ENCODE data around the gene MIS12.

Gene MIS12

DNA sequence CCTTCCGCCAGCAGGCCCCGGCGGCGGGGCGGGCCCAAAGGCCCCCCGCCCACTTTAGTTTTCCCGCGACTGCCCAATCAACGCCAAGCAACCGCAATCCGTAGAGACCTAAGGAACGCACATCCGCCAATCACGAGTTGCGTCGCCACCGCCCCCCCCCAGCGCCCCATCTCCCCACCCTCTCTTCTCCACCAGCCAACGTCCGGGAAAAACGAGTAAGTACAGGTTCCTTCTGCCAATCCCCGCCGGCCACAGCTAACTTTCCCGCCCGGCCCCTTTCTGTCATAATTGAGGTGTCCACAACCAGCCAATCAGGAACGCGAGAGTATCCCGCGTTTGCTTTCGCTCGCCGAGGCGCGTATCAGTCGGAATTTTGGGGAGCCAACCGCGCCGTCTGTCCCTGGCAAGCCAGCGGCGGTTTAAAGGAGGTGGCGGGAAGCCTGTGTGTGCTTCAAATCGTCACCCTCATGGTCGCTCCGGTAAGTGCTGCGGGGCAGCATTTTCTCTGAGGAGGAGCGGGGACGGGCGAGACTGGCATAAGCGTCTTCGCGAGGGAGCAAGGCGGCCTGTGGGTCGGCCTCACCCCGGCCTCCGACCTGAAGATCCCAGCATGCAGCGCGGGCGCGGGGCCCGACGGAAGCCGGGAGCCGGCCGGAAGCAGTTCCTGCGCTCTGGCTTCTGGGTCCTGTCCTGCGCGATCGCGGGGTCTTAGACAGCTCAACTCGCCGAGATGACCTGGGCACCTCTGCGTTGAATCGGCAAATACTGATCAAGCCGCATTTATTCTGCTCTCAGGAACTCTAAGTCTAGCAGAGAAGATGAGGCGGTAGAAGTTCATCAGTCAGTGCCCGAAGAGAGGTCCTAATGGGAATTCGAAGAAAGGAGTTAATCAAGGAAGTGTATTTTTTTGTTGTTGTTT, at the start of gene MIS12:
MIS12 (plus strand) TSS at position 361 of the 919 bp plus-strand sequence. CDS start 2,297 bp downstream, outside the sequence.
- peak; percentile 99 for DNase-seq

DNA sequence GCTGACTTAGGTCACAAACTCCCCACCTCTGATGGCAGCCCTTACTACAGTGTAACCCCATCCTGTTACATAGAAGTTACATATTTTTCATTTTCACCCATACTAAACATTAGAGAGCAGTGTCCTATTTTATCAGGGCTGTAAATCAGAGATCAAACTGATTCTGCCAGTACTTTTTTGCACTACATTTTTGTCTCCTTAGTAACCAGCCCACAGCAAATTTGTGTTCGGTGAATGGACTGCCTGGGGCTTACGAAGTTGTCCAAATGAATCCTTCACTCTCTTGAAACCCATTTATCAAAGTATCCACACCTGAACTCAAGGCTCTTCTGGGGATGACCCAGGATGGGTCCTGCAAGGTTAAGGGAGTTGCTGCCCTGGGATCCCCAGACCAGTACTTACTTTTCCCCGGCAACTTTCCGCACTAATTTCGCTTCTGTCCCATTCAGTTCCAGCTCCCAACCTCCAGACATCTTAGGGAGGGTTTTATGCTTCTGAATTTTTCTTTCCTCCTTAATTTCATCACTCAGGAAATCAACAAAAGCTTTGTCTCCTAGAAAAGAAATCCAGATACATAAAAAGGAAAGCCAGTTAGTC, 48.5 kb upstream of the MIS12 start:
- DNase-seq: peak; percentile 17

GRCh38 chr17:5438716-5439445, 47.5 kb upstream of the MIS12 start, which contains the start of gene C1QBP:
C1QBP (minus strand) TSS chr17:5439155; CDS start chr17:5439073, 82 bp downstream.
- DNase-seq: peak; percentile 96

- DNase-seq: no peak
These were observed 47.0 kb upstream of the MIS12 start for GRCh38 chr17:5439446-5439764.

DNA sequence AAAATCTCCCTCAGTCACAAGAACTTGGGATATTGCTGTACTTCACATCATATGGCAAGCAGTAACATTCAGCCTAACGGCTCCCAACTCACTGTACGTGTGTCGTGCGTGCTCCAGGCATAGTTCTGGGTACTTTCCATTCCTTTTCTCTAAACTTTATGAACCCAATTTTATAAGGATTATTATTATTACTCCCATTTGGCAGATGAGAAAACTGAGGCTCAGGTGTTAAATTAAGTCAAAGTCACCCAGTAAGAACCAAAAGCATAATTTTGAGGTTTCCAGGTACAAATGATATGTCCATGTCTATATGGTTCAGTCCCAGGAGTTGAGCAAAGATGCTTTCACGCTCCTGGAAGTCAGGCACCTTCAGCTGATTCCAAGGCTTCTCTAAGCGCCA, 42.6 kb upstream of the MIS12 start:
- DNase-seq: no peak

DNA sequence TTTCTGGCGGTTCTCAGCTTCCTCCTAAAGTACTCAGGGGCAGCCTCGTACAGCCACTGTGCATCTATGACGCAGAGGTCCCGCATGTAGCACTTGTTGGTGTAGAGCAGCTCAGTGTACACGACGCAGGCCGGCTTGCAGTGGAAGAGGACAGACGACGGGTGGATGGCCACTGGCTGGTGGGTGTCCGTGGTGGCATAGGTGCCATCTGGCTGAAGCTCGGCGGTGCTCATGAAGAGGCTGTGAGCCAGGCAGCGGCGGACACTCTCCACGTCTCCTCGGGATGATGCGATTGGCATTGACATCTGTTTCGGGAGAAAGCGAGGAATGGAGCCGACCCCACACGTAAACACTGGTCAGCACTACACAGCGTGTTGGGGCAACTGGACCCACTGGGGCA, 42.2 kb upstream of the MIS12 start:
- DNase-seq: no peak

- DNase-seq: no peak
These were observed 39.6 kb upstream of the MIS12 start for GRCh38 chr17:5446786-5447185.

GRCh38 chr17:5464717-5465507, 21.5 kb upstream of the MIS12 start:
- DNase-seq: no peak

- DNase-seq: no peak
These were observed 20.1 kb upstream of the MIS12 start for GRCh38 chr17:5466295-5466694.

GRCh38 chr17:5467416-5467815, 18.9 kb upstream of the MIS12 start:
- no peak for DNase-seq

GRCh38 chr17:5468075-5468473, 18.3 kb upstream of the MIS12 start:
- DNase-seq: no peak

DNA sequence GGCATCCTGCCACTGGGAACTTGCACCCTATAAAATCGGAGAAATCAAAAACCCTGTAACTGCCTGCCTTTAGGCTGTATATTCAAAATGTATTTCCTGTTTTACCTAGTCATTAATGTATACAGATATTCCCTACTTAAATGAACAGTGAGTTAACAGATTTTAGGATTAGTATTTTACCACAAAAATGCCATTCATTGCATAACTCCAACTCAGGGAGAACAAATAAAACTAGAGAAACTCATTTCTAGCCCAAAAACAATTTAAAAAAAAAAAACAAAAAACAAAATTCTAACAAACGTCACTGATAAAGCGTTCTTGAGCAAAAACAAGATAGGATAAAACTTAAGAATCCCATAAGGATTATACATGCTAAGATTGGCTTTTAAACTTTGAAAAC, 13.9 kb upstream of the MIS12 start:
- DNase-seq: no peak

GRCh38 chr17:5473906-5474305, 12.5 kb upstream of the MIS12 start:
- DNase-seq: no peak

DNA sequence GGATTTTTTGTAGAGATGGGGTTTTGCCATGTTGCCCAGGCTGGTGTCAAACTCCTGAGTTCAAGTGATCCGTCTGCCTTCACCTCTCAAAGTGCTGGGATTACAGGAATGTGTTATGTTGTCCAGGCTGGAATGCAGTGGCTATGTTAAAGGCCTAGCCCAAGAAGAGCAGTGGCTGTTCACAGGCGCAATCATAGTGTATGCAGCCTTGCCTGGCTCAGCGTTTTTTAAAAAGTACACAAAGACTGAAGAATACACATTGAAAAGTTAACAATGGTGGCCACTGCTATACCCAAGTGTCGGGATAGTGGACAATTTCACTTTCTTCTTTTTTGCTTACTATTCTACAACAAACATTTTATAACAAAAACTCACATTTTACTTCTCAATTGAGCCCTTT, 7.4 kb upstream of the MIS12 start:
- DNase-seq: no peak

DNA sequence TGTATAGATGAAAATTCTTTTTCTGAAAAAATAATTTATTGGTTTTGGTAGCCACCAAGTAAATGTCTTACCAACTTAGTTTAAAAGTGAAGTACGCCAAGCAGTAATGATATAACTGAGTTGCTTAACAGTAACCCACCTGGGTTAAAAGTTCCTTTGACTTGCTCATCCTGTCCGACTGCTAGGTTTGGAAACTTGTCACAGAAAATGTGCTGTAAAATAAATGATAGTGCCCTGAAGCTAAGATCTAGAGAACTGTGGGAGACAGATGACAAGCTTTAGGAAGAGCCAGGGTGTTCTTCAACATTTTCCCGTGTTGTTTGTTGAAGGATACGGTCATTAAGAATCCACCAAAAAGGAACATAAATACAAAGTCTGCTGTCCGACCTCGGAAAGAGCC, 5.4 kb upstream of the MIS12 start:
- DNase-seq: no peak

- no peak for DNase-seq
These were observed 4.9 kb upstream of the MIS12 start for GRCh38 chr17:5481451-5481850.

DNA sequence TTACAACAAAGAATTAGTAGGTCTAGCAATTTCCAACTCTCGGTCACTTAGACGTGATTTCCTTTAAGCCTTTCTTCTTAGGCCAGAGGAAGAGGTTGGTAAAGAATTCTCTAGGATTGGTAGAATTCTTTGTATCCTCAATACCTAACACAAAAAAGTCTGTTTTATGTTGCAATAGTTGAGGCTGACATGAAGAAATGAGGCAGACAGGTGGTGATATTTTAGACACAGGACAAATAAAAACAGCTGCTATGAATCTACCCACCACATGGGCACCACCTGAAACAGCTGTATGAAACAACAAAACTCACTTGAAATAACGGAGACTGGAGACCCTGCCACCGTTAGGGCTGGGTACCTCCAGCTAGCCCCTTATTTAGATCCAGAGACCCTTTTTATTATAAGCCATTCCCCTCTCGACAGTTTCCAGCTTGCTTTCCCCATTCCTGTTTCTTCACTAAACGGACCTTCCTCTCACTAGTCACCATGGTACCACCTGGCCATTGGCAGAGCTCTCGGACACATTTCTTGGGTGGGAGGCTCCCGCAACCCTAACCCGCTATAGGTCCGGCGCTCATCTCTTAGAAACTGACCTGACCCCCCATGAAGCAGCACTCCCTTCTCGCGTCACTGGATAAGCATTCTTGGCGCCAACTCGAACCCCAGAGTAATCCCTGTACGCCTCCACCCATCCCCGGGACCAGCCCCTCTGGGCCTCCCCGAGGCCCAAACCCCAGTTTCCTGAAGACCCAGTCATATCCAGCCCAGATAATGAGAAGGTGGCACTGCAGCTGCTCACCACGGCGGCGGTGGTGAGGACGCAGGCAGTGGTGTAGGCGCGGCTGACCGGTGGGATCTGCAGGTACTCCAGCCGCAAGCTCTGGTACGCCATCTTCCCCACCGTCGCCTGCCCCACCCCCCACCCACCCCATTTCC, 828 bp upstream of the MIS12 start, which contains the start of gene DERL2:
DERL2 (minus strand) TSS at position 909 of the 936 bp plus-strand sequence; CDS start at position 892, 17 bp downstream.
- peak; percentile 65 for DNase-seq

- no peak for DNase-seq
These were observed 2.4 kb downstream of the MIS12 start for GRCh38 chr17:5488752-5489151.

DNA sequence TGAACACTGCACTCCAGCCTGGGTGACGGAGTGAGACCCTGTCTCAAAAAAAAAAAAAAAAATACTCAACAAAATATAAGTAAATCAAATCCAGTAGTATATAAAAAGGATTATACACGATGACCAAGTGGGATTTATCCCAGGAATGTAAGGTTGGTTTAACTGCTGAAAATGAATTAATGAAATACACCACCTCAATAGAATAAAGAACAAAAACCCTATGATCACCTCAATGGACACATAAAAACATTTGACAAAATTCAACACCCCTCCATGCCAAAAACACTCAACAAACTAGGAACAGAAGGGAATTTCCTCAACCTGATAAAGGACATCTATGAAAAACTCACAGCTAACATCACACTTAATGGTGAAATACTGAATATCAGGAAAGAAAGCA, 6.6 kb downstream of the MIS12 start:
- no peak for DNase-seq

- no peak for DNase-seq
These were observed 13.3 kb downstream of the MIS12 start for GRCh38 chr17:5499476-5500231.

DNA sequence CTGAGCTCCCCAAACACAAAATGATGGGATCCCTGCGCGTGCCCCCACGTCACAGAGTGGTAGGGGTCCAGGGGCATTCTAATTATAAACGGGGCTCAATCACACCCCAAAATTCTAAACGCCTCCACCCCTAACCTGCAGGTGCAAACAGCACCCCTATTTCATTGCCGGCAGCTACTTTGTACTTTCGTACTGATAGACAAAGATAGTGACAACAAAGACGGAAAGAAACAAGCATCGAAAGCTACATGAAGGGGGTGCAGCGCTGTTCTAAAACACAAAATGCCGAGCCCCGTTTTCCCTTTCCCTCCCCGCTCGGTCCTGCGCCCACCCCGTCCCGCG, 13.9 kb downstream of the MIS12 start:
- no peak for DNase-seq

Measured in hematopoietic multipotent progenitor cell treated with erythropoietin and hydrocortisone succinate and interleukin-3 and kit ligand, for 6 days (in vitro differentiated cells).